ENCODE results near the gene RCOR3.

DNA sequence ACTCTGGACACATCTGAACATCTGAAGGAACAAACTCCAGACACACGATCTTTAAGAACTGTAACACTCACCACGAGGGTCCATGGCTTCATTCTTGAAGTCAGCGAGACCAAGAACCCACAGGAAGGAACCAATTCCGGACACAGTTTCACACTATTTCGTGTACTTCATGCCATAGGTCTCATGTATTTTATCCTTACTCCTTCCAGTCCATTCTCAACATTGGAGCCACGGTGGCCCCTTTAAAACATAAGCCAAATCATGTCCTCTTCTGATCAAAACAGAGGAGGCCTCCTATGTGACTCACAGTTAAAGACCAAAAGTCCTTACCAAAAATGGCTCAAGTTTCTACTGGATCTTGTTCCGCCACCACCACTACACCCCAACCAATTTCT lies 29.8 kb upstream of the RCOR3 start:
- TF ChIP-seq, protein P1, sequence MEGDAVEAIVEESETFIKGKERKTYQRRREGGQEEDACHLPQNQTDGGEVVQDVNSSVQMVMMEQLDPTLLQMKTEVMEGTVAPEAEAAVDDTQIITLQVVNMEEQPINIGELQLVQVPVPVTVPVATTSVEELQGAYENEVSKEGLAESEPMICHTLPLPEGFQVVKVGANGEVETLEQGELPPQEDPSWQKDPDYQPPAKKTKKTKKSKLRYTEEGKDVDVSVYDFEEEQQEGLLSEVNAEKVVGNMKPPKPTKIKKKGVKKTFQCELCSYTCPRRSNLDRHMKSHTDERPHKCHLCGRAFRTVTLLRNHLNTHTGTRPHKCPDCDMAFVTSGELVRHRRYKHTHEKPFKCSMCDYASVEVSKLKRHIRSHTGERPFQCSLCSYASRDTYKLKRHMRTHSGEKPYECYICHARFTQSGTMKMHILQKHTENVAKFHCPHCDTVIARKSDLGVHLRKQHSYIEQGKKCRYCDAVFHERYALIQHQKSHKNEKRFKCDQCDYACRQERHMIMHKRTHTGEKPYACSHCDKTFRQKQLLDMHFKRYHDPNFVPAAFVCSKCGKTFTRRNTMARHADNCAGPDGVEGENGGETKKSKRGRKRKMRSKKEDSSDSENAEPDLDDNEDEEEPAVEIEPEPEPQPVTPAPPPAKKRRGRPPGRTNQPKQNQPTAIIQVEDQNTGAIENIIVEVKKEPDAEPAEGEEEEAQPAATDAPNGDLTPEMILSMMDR (IDR thresholded peaks at IDR 0.05), result no peak
- TF ChIP-seq POLR2A (IDR thresholded peaks at IDR 0.05) (no peak), EP300 (IDR thresholded peaks at IDR 0.05) (no peak), POLR2AphosphoS5 (IDR thresholded peaks at IDR 0.05) (no peak)

Data from upper lobe of left lung (tissue), 4 donors.